WTC11 (cell line): ENCODE results near the gene CPEB1. TPM values are rescaled to one million over a fixed set of nuclear protein-coding genes. Genes with fewer than 3 reads are reported as not detected.

ENCODE experiments used
- ATAC-seq: fragments of 200-7000 bp; cut with Tn5 transposase; 2 replicates; pipeline ENCODE4 v1.10.0; 2021; ENCODE audit warnings: mild to moderate bottlenecking, moderate library complexity
- CTCF ChIA-PET: fragments of 300-600 bp; sonication (Branson Sonifier 250); formaldehyde crosslinking; loops from one replicate; lab custom pipeline; 2021; ENCODE audit warnings: antibody characterized with exemption; lab: Charles Lee
- POLR2A ChIA-PET: fragments of 350-600 bp; sonication (Branson Sonifier 250); formaldehyde crosslinking; loops from one replicate; lab custom pipeline; 2021; ENCODE audit warnings: antibody characterized with exemption; lab: Charles Lee
- DNase-seq: peaks from one replicate; pipeline ENCODE4 v3.0.0; 2021; ENCODE audit warnings: low spot score
- H3K27ac Mint-ChIP-seq: 2 replicates; pipeline ENCODE4 v1.8.0; 2021; ENCODE audit warnings: mixed read lengths
- H3K27me3 Mint-ChIP-seq: 2 replicates; pipeline ENCODE4 v1.8.0; 2021; ENCODE audit warnings: low read depth, mild to moderate bottlenecking, moderate library complexity, mixed read lengths
- H3K36me3 Mint-ChIP-seq: 2 replicates; pipeline ENCODE4 v1.8.0; 2021; ENCODE audit warnings: mixed read lengths
- H3K4me1 Mint-ChIP-seq: 2 replicates; pipeline ENCODE4 v1.8.0; 2022; ENCODE audit warnings: mixed read lengths
- H3K4me3 Mint-ChIP-seq: 2 replicates; pipeline ENCODE4 v1.8.0; 2021; ENCODE audit warnings: mild to moderate bottlenecking, moderate library complexity, mixed read lengths
- H3K9me3 Mint-ChIP-seq: 2 replicates; pipeline ENCODE4 v1.8.0; 2021; ENCODE audit warnings: mixed read lengths
- ATF1 ChIP-seq: sonication (generic); formaldehyde crosslinking; IDR thresholded peaks from 2 replicates; pipeline ENCODE4 v1.8.1; 2023; ENCODE audit warnings: mild to moderate bottlenecking, moderate library complexity, missing genetic modification reagents
- ATF6 ChIP-seq: sonication (generic); formaldehyde crosslinking; IDR thresholded peaks from 2 replicates; pipeline ENCODE4 v1.8.1; 2023; ENCODE audit warnings: mild to moderate bottlenecking, missing genetic modification reagents
- CBFB ChIP-seq: sonication (generic); formaldehyde crosslinking; IDR thresholded peaks from 2 replicates; pipeline ENCODE4 v1.8.1; 2022; ENCODE audit warnings: mild to moderate bottlenecking, low read depth, missing genetic modification reagents
- CREM ChIP-seq: sonication (generic); formaldehyde crosslinking; IDR thresholded peaks from 2 replicates; pipeline ENCODE4 v1.8.1; 2022; ENCODE audit warnings: mild to moderate bottlenecking, missing genetic modification reagents, moderate library complexity
- CTCF ChIP-seq: fragments of 200-600 bp; IDR thresholded peaks from 2 replicates; pipeline ENCODE4 v1.8.0; 2022; ENCODE audit warnings: antibody characterized with exemption
- ETV6 ChIP-seq: sonication (generic); formaldehyde crosslinking; IDR thresholded peaks from 2 replicates; pipeline ENCODE4 v1.8.1; 2022; ENCODE audit warnings: mild to moderate bottlenecking, missing genetic modification reagents
- GABPB1 ChIP-seq: sonication (generic); formaldehyde crosslinking; IDR thresholded peaks from 2 replicates; pipeline ENCODE4 v1.8.1; 2023; ENCODE audit warnings: mild to moderate bottlenecking, missing genetic modification reagents
- GRHL2 ChIP-seq: fragments of 250-450 bp; sonication (Bioruptor Pico); IDR thresholded peaks from 2 replicates; pipeline ENCODE4 v1.8.0; 2022; ENCODE audit warnings: mild to moderate bottlenecking, moderate library complexity; ENCODE audit not compliant: insufficient replicate concordance, severe bottlenecking
- GTF2I ChIP-seq: fragments of 250-450 bp; sonication (Bioruptor Pico); conservative IDR thresholded peaks from 2 replicates; pipeline ENCODE4 v1.4.0; 2021; ENCODE audit warnings: mild to moderate bottlenecking
- MAX ChIP-seq: sonication (generic); formaldehyde crosslinking; IDR thresholded peaks from 2 replicates; pipeline ENCODE4 v1.8.0; 2022; ENCODE audit warnings: mild to moderate bottlenecking, missing genetic modification reagents
- PRDM15 ChIP-seq: sonication (generic); formaldehyde crosslinking; IDR thresholded peaks from 2 replicates; pipeline ENCODE4 v1.8.0; 2022; ENCODE audit warnings: missing genetic modification reagents
- PRRX2 ChIP-seq: fragments of 250-450 bp; sonication (Bioruptor Pico); IDR thresholded peaks from 2 replicates; pipeline ENCODE4 v1.8.0; 2021; ENCODE audit warnings: mild to moderate bottlenecking
- SMAD4 ChIP-seq: sonication (generic); formaldehyde crosslinking; IDR thresholded peaks from 2 replicates; pipeline ENCODE4 v1.8.0; 2022; ENCODE audit warnings: mild to moderate bottlenecking, missing genetic modification reagents
- SOX15 ChIP-seq: fragments of 250-450 bp; sonication (Bioruptor Pico); IDR thresholded peaks from 2 replicates; pipeline ENCODE4 v1.9.0; 2021; ENCODE audit warnings: mild to moderate bottlenecking
- TEAD1 ChIP-seq: sonication (generic); formaldehyde crosslinking; IDR thresholded peaks from 2 replicates; pipeline ENCODE4 v1.8.0; 2022; ENCODE audit warnings: mild to moderate bottlenecking, missing genetic modification reagents
- ZBTB21 ChIP-seq: sonication (generic); formaldehyde crosslinking; IDR thresholded peaks from 2 replicates; pipeline ENCODE4 v1.8.1; 2023; ENCODE audit warnings: mild to moderate bottlenecking, missing genetic modification reagents, borderline replicate concordance
- ZNF121 ChIP-seq: sonication (generic); formaldehyde crosslinking; IDR thresholded peaks from 2 replicates; pipeline ENCODE4 v1.8.0; 2023; ENCODE audit warnings: missing genetic modification reagents
- ZNF512 ChIP-seq: sonication (generic); formaldehyde crosslinking; IDR thresholded peaks from 2 replicates; pipeline ENCODE4 v1.8.1; 2022; ENCODE audit warnings: missing genetic modification reagents, borderline replicate concordance
- ZNF532 ChIP-seq: fragments of 250-450 bp; sonication (Bioruptor Pico); IDR thresholded peaks from 2 replicates; pipeline ENCODE4 v1.9.0; 2021; ENCODE audit warnings: mild to moderate bottlenecking, borderline replicate concordance
- ZSCAN18 ChIP-seq: fragments of 250-450 bp; sonication (Bioruptor Pico); IDR thresholded peaks from 2 replicates; pipeline ENCODE4 v2.1.2; 2022; ENCODE audit warnings: mild to moderate bottlenecking, moderate library complexity
- total RNA-seq: library from RNA; stranded (reverse); gene quantifications from 3 replicates; pipeline ENCODE4 v1.2.3, GENCODE V29; 2021

CPEB1 gene
- total RNA-seq, 1 experiment from 2014 or later: 2.5 TPM

- TF ChIP-seq ZNF532 (CRISPR knock-in tag) (no peak), PRRX2 (CRISPR knock-in tag) (no peak), ZBTB21 (CRISPR knock-in tag) (no peak), CREM (CRISPR knock-in tag) (no peak), ZSCAN18 (CRISPR knock-in tag) (no peak), PRDM15 (CRISPR knock-in tag) (no peak), MAX (CRISPR knock-in tag) (no peak), ZNF512 (CRISPR knock-in tag) (no peak), SMAD4 (CRISPR knock-in tag) (no peak), CBFB (CRISPR knock-in tag) (no peak), ZNF121 (no peak), GRHL2 (no peak), SOX15 (CRISPR knock-in tag) (no peak), ATF1 (CRISPR knock-in tag) (no peak)
- no peak overlapping the region for H3K27ac Mint-ChIP-seq
- H3K27me3 Mint-ChIP-seq: peaks cover 5% of the 10 kb centered on the region; the same call in 1 of the 2 replicates
- no peak overlapping the region for H3K4me3 Mint-ChIP-seq
- ChIA-PET POLR2A (no interaction called here), CTCF (interaction anchor here (1.2 to 2.2 kb wide), 2 partner anchors 14 to 40 kb away, joined by 4 to 8 read pairs; no protein-coding TSS in a partner anchor)
- peaks cover under 1% of the 10 kb centered on the region; the same call in 1 of the 2 replicates for H3K36me3 Mint-ChIP-seq
- H3K4me1 Mint-ChIP-seq: peaks cover 17% of the 10 kb centered on the region
- H3K9me3 Mint-ChIP-seq: no peaks in the 10 kb centered on the region
- DNase-seq: no peak
- ATAC-seq: no peak
Measured at GRCh38 chr15:82545002-82545401, 102.2 kb downstream of the CPEB1 start.

- TF ChIP-seq CTCF (no peak), TEAD1 (CRISPR knock-in tag) (no peak), GABPB1 (no peak), ETV6 (CRISPR knock-in tag) (no peak), ATF6 (CRISPR knock-in tag) (no peak), GTF2I (no peak)
- Mint-ChIP-seq H3K36me3 (peaks cover 6% of the 10 kb centered on the region), H3K4me3 (no peak overlapping the region), H3K27me3 (0 out of 2 replicates have a peak, but pooled peaks cover 4% of the 10 kb centered on the region), H3K4me1 (peaks cover 17% of the 10 kb centered on the region), H3K9me3 (no peaks in the 10 kb centered on the region), H3K27ac (no peak overlapping the region)
- CTCF ChIA-PET: interaction anchor here (0.7 to 2.2 kb wide), 3 partner anchors 14 to 436 kb away, joined by 3 to 8 read pairs (median 5); no protein-coding TSS in a partner anchor
- ATAC-seq (no peak), DNase-seq (no peak)
- POLR2A ChIA-PET: no interaction called here
Measured at GRCh38 chr15:82544431-82544830, 102.7 kb downstream of the CPEB1 start.
